NT2/D1 (cell line): Measurements from ENCODE around the gene KRT9.

ENCODE experiments used
- SUZ12 ChIP-seq: IDR thresholded peaks from 2 replicates; pipeline ENCODE4 v1.6.1; 2011; ENCODE audit not compliant: insufficient read length, insufficient read depth; ENCODE audit errors: extremely low read depth
- YY1 ChIP-seq: IDR thresholded peaks from 2 replicates; pipeline ENCODE4 v1.6.1; 2011; ENCODE audit not compliant: insufficient read length, insufficient read depth
- ZNF274 ChIP-seq: IDR thresholded peaks from 2 replicates; pipeline ENCODE4 v1.6.1; 2011; ENCODE audit warnings: mild to moderate bottlenecking, low read depth, low read length

GRCh38 chr17:41613277-41614082 lies 41.6 kb upstream of the KRT9 start:
- TF ChIP-seq ZNF274 (no peak), YY1 (no peak), SUZ12 (no peak)
